ENCODE results near the gene SPTBN1. TPM values are rescaled to one million over a fixed set of nuclear protein-coding genes. Genes with fewer than 3 reads are reported as not detected.

The SPTBN1 gene
- total RNA-seq, 1 donor from 2014 or later: 983 TPM

DNA sequence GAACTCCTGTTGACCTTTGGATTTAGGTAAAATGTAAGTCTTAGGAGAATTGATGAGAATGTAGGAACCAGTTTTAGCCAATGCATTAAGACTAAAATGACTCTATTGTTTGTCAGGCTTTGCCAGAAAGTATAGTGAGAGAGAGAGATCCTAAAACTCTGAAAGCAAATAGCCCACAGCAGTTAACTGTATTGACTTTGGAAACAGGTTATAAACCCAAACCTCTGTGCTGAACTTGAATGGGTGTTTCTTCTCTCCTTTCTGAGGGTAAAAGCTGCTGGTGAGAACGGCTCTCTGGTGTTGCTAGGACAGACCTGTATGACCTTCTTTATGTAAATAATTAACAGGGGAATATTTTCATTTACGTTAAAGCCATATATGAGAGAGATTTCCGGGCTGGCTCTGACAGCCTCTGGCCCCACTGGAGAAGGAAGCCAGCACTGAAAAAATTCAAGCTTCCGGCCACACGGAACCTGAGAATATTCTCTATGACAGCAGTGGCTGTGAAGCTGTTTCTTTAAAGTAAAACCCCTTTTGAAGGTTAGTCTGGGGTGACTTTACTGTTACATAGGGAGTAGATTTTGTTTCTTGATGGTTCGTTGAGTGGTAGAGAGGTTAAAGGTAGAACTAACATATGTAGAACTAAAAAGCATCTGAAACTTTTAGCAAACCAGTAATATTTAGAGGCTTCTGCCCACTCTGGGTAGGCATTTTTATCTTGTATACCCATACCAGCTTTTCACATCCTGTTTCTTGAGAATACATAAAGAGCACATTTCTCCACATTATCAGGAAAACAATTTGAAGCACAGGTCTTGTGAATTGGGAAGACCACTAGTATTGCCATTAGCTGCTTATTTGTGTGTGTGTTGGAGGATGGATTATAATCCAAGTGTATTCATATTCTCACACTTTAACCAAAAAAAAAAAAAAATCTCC is 123.8 kb downstream of the SPTBN1 start:
- Mint-ChIP-seq H3K27ac (ENCODE audit: unreplicated experiment) (peak overlapping the region; percentile 91), H3K36me3 (ENCODE audit: low read depth, unreplicated experiment) (peaks cover 23% of the 10 kb centered on the region), H3K4me3 (ENCODE audit: unreplicated experiment) (peak overlapping the region; percentile 77), H3K4me1 (ENCODE audit: unreplicated experiment) (peaks cover 84% of the 10 kb centered on the region), H3K9me3 (ENCODE audit: unreplicated experiment) (no peaks in the 10 kb centered on the region), H3K27me3 (ENCODE audit: unreplicated experiment) (peaks cover 21% of the 10 kb centered on the region)
- DNase-seq (ENCODE audit: low spot score): no peak
- TF ChIP-seq, protein P1, sequence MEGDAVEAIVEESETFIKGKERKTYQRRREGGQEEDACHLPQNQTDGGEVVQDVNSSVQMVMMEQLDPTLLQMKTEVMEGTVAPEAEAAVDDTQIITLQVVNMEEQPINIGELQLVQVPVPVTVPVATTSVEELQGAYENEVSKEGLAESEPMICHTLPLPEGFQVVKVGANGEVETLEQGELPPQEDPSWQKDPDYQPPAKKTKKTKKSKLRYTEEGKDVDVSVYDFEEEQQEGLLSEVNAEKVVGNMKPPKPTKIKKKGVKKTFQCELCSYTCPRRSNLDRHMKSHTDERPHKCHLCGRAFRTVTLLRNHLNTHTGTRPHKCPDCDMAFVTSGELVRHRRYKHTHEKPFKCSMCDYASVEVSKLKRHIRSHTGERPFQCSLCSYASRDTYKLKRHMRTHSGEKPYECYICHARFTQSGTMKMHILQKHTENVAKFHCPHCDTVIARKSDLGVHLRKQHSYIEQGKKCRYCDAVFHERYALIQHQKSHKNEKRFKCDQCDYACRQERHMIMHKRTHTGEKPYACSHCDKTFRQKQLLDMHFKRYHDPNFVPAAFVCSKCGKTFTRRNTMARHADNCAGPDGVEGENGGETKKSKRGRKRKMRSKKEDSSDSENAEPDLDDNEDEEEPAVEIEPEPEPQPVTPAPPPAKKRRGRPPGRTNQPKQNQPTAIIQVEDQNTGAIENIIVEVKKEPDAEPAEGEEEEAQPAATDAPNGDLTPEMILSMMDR (IDR thresholded peaks at IDR 0.05; ENCODE audit: unreplicated experiment): no peak

DNA sequence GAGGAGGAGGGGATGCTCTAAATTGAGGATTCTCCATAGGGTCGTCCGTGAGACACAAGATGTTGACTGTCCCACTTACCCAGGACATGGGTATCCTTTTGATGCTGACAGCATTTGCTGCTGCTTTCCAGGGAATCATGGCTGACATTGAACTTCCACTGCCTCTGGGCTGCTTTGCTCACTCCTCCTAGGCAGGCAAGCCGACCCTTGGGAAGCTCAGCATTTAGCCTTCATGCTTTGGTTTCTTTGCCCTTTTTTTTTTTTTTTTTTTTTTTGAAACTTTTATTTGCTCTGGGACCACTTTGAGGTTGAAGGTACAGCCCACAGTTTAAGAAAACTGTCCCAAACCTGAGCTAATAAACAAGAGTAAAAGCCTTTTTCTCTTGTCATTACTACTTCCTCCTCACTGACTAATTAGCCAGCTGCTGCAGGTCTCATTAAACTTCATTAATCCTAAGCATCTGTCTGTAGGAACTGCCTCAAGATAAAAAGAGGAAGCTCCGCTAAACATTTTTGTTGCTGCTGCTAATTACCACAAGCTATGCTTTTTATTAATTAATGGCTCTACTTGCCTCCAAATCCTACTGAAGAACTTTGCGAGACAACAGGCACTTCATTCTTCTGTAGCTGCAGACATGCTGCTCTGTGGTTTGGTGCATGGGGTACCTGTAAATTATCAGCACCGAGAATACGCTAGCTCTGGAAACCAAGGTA is 125.4 kb downstream of the SPTBN1 start:
- DNase-seq (ENCODE audit: low spot score): no peak
- Mint-ChIP-seq H3K27ac (ENCODE audit: unreplicated experiment) (no peak overlapping the region), H3K9me3 (ENCODE audit: unreplicated experiment) (no peaks in the 10 kb centered on the region), H3K4me3 (ENCODE audit: unreplicated experiment) (no peak overlapping the region), H3K36me3 (ENCODE audit: low read depth, unreplicated experiment) (peaks cover 13% of the 10 kb centered on the region), H3K4me1 (ENCODE audit: unreplicated experiment) (peaks cover 80% of the 10 kb centered on the region), H3K27me3 (ENCODE audit: unreplicated experiment) (peaks cover 20% of the 10 kb centered on the region)
- TF ChIP-seq, protein P1 (IDR thresholded peaks at IDR 0.05; ENCODE audit: unreplicated experiment): no peak

DNA sequence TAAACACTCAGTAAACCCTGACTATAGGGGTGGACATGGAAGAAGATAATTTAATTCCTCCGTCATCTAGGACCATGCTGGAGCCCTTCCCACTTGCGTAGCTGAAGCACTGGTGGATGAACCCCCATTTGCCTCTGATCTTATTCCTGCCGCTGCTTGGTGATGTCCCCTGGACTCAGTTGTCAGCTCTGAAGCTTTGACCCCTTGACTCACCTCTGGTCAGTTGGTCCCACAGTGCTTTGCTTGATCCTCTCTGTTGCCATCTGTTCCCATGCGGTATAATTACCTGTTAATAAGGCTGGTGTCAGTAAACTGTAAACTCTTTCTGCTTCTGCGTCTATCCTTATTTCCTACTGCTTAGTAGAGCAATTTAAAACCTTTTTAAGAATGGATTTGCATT is 126.9 kb downstream of the SPTBN1 start:
- H3K4me1 Mint-ChIP-seq (ENCODE audit: unreplicated experiment): peaks cover 80% of the 10 kb centered on the region
- peak overlapping the region; percentile 74 for H3K27ac Mint-ChIP-seq (ENCODE audit: unreplicated experiment)
- H3K9me3 Mint-ChIP-seq (ENCODE audit: unreplicated experiment): no peaks in the 10 kb centered on the region
- peak overlapping the region; percentile 49 for H3K4me3 Mint-ChIP-seq (ENCODE audit: unreplicated experiment)
- H3K36me3 Mint-ChIP-seq (ENCODE audit: low read depth, unreplicated experiment): peaks cover 12% of the 10 kb centered on the region
- no peak for DNase-seq (ENCODE audit: low spot score)
- H3K27me3 Mint-ChIP-seq (ENCODE audit: unreplicated experiment): peaks cover 17% of the 10 kb centered on the region
- TF ChIP-seq, protein P1 (IDR thresholded peaks at IDR 0.05; ENCODE audit: unreplicated experiment): no peak

DNA sequence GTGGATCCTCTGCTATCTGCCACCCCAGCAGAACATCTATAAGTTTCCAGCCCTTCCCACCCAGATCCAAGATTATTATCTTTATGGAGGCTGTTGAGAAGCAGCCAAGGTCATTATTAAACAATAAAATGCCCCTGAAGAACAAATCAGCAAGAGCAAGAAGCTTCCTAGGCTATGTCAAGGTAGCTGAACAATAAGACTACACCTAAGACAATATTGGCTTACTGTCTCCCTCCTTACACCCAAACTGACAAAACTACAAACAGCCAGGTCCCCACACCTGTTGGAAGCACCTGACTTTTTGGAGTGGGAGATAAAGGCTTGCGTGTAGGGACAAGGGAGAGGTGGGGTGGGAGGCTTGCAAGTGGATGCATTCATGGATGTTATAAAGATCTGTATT is 128.5 kb downstream of the SPTBN1 start:
- Mint-ChIP-seq H3K36me3 (ENCODE audit: low read depth, unreplicated experiment) (peaks cover 12% of the 10 kb centered on the region), H3K27me3 (ENCODE audit: unreplicated experiment) (peaks cover 12% of the 10 kb centered on the region), H3K27ac (ENCODE audit: unreplicated experiment) (peak overlapping the region; percentile 65), H3K4me1 (ENCODE audit: unreplicated experiment) (peaks cover 78% of the 10 kb centered on the region), H3K9me3 (ENCODE audit: unreplicated experiment) (no peaks in the 10 kb centered on the region), H3K4me3 (ENCODE audit: unreplicated experiment) (no peak overlapping the region)
- TF ChIP-seq, protein P1 (IDR thresholded peaks at IDR 0.05; ENCODE audit: unreplicated experiment): no peak
- no peak for DNase-seq (ENCODE audit: low spot score)

Data from endothelial cell (in vitro differentiated cells).